ENCODE measurements around the gene TDRD7. TPM values are rescaled to one million over a fixed set of nuclear protein-coding genes. Genes with fewer than 3 reads are reported as not detected.

The TDRD7 gene
- polyA plus RNA-seq, 1 of the 3 experiments (the other 2 are of a cell fraction): 4.9 TPM

DNA sequence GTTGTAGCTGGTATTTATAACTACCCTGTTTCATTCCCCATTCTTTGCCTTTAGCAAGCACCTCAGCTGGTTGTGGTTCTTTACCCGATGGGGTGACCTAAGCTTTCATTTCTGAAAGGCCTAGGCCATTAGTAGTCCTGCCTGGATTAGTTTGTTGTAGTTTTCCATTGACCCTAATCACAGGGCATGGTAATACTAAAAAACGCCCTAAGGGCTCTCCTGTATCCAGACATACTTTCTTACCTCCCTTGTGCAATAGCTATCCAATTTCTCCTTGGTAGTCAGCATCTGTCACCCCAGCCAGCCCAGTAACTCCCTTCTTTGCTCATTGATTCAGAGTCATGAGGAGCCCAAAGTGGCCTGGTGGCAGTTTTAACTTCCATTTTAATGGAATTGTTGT lies 113.6 kb downstream of the TDRD7 start:
- Histone ChIP-seq H2AFZ (ENCODE audit: low read depth) (no peak overlapping the region), H3K9ac (no peak overlapping the region), H3K36me3 (replicated peaks in 1 of 2; ENCODE audit: control insufficient read depth in 1 of 2, insufficient read depth in 2 of 2, low read length in 1 of 2) (peaks cover 0 to 6% of the 10 kb centered on the region in 2 experiments), H3K27ac (ENCODE audit: low read depth in 2 of 2, low read length in 1 of 2) (no peak overlapping the region; a peak in 1 of 4 replicates), H3K4me3 (ENCODE audit: low read depth in 2 of 2, low read length in 1 of 2) (no peak overlapping the region), H4K20me1 (ENCODE audit: insufficient read depth) (no peaks in the 10 kb centered on the region), H3K4me2 (no peak overlapping the region), H3F3A (replicated peaks; ENCODE audit: insufficient read depth) (no peaks in the 10 kb centered on the region), H3K79me2 (ENCODE audit: insufficient read depth) (no peaks in the 10 kb centered on the region), H3K4me1 (ENCODE audit: control insufficient read depth in 1 of 2, insufficient read depth in 2 of 2, low read depth in 1 of 2, low read length in 1 of 2) (peaks cover 0 to 20% of the 10 kb centered on the region in 2 experiments; a peak in 1 of 4 replicates), H3K27me3 (ENCODE audit: insufficient read depth) (no peaks in the 10 kb centered on the region; the same call in 1 of the 2 replicates), H3K9me2 (no peaks in the 10 kb centered on the region), H3K9me3 (no peaks in the 10 kb centered on the region)
- ChIA-PET CTCF (interaction anchor here (1.1 to 2.4 kb wide), 4 partner anchors 20 to 73 kb away, joined by 3 to 6 read pairs (median 4); no protein-coding TSS in a partner anchor), POLR2A (no interaction called here)
- no peak for TF ChIP-seq FOXJ3 (CRISPR knock-in tag; IDR thresholded peaks at IDR 0.05)
- TF ChIP-seq SIN3A (IDR thresholded peaks at IDR 0.05; ENCODE audit: borderline replicate concordance, low read depth, low read length): no peak
- TF ChIP-seq RCOR1 (IDR thresholded peaks at IDR 0.05; ENCODE audit: low read length): no peak
- no peak for TF ChIP-seq REST (IDR thresholded peaks at IDR 0.05; ENCODE audit: low read depth, low read length)
- no peak for TF ChIP-seq NRF1 (IDR thresholded peaks at IDR 0.05; ENCODE audit: low read depth, low read length)
- TF ChIP-seq, protein P1, sequence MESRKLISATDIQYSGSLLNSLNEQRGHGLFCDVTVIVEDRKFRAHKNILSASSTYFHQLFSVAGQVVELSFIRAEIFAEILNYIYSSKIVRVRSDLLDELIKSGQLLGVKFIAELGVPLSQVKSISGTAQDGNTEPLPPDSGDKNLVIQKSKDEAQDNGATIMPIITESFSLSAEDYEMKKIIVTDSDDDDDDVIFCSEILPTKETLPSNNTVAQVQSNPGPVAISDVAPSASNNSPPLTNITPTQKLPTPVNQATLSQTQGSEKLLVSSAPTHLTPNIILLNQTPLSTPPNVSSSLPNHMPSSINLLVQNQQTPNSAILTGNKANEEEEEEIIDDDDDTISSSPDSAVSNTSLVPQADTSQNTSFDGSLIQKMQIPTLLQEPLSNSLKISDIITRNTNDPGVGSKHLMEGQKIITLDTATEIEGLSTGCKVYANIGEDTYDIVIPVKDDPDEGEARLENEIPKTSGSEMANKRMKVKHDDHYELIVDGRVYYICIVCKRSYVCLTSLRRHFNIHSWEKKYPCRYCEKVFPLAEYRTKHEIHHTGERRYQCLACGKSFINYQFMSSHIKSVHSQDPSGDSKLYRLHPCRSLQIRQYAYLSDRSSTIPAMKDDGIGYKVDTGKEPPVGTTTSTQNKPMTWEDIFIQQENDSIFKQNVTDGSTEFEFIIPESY (IDR thresholded peaks at IDR 0.05; ENCODE audit: borderline replicate concordance, low read depth): no peak
- TF ChIP-seq MXI1 (IDR thresholded peaks at IDR 0.05; ENCODE audit: low read depth, low read length): no peak
- no peak for TF ChIP-seq MAX (IDR thresholded peaks at IDR 0.05; ENCODE audit: low read depth)
- no peak for TF ChIP-seq NFIC (IDR thresholded peaks at IDR 0.05; ENCODE audit: borderline replicate concordance)
- no peak for TF ChIP-seq EP300 (IDR thresholded peaks at IDR 0.05; ENCODE audit: borderline replicate concordance in 1 of 2, low read depth in 1 of 2, low read length in 1 of 2)
- TF ChIP-seq, protein P2, sequence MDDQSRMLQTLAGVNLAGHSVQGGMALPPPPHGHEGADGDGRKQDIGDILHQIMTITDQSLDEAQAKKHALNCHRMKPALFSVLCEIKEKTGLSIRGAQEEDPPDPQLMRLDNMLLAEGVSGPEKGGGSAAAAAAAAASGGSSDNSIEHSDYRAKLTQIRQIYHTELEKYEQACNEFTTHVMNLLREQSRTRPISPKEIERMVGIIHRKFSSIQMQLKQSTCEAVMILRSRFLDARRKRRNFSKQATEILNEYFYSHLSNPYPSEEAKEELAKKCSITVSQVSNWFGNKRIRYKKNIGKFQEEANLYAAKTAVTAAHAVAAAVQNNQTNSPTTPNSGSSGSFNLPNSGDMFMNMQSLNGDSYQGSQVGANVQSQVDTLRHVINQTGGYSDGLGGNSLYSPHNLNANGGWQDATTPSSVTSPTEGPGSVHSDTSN (IDR thresholded peaks at IDR 0.05): no peak
- TF ChIP-seq MEF2A (IDR thresholded peaks at IDR 0.05; ENCODE audit: borderline replicate concordance, low read depth): no peak
- TF ChIP-seq, protein P3, sequence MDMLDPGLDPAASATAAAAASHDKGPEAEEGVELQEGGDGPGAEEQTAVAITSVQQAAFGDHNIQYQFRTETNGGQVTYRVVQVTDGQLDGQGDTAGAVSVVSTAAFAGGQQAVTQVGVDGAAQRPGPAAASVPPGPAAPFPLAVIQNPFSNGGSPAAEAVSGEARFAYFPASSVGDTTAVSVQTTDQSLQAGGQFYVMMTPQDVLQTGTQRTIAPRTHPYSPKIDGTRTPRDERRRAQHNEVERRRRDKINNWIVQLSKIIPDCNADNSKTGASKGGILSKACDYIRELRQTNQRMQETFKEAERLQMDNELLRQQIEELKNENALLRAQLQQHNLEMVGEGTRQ (IDR thresholded peaks at IDR 0.05; ENCODE audit: borderline replicate concordance, low read depth, low read length): no peak
- 41% methylated on average over 2 of the region's 2 CpGs for WGBS (ENCODE audit: low lambda C conversion rate)
- DNase-seq: no peak

Measured in SK-N-SH (cell line).